SW480 (cell line): ENCODE measurements around the gene RAB3GAP2.
"Not testable (repeated sequence)": the region's sequence is repeated elsewhere in the genome, so short reads cannot be mapped to it uniquely, and the experiment has no call there.

Experiments
- DNase-seq: peaks from one replicate; pipeline ENCODE4 v3.0.0-alpha.2; 2016; ENCODE audit warnings: low spot score

RAB3GAP2 gene

GRCh38 chr1:220239966-220240365 lies 32.3 kb downstream of the RAB3GAP2 start:
- DNase-seq = no peak

- DNase-seq = no peak
These were observed 33.0 kb downstream of the RAB3GAP2 start for GRCh38 chr1:220239213-220239612.

GRCh38 chr1:220236278-220236677 lies 36.0 kb downstream of the RAB3GAP2 start:
- DNase-seq = not testable (repeated sequence)

GRCh38 chr1:220235462-220235861 lies 36.8 kb downstream of the RAB3GAP2 start:
- DNase-seq = no peak

GRCh38 chr1:220233927-220234326 lies 38.3 kb downstream of the RAB3GAP2 start:
- no peak for DNase-seq

- no peak for DNase-seq
These were observed 42.5 kb downstream of the RAB3GAP2 start for GRCh38 chr1:220229771-220230170.

GRCh38 chr1:220227393-220227792 lies 44.9 kb downstream of the RAB3GAP2 start:
- no peak for DNase-seq

- DNase-seq = no peak
These were observed 45.5 kb downstream of the RAB3GAP2 start for GRCh38 chr1:220226752-220227151.

- DNase-seq = no peak
These were observed 46.3 kb downstream of the RAB3GAP2 start for GRCh38 chr1:220225957-220226356.

GRCh38 chr1:220224611-220225124 lies 47.6 kb downstream of the RAB3GAP2 start:
- no peak for DNase-seq

GRCh38 chr1:220224033-220224432 lies 48.2 kb downstream of the RAB3GAP2 start:
- DNase-seq = no peak

- no peak for DNase-seq
These were observed 49.3 kb downstream of the RAB3GAP2 start for GRCh38 chr1:220222939-220223338.

GRCh38 chr1:220221670-220222069 lies 50.6 kb downstream of the RAB3GAP2 start:
- no peak for DNase-seq

- DNase-seq = no peak
These were observed 51.0 kb downstream of the RAB3GAP2 start for GRCh38 chr1:220221269-220221668.

- not testable (repeated sequence) for DNase-seq
These were observed 51.6 kb downstream of the RAB3GAP2 start for GRCh38 chr1:220220699-220221040.

- DNase-seq = no peak
These were observed 52.2 kb downstream of the RAB3GAP2 start for GRCh38 chr1:220219865-220220698.

GRCh38 chr1:220219136-220219442 lies 53.2 kb downstream of the RAB3GAP2 start:
- DNase-seq = no peak

GRCh38 chr1:220218397-220219135 lies 53.7 kb downstream of the RAB3GAP2 start:
- peak; percentile 62 for DNase-seq

- peak; percentile 23 for DNase-seq
These were observed 54.8 kb downstream of the RAB3GAP2 start for GRCh38 chr1:220217383-220217988.

- DNase-seq = no peak
These were observed 58.8 kb downstream of the RAB3GAP2 start for GRCh38 chr1:220213382-220213983.

GRCh38 chr1:220207411-220207810 lies 64.8 kb downstream of the RAB3GAP2 start:
- no peak for DNase-seq

- DNase-seq = not testable (repeated sequence)
These were observed 67.5 kb downstream of the RAB3GAP2 start for GRCh38 chr1:220204758-220205157.
